IMR-90 (cell line): ENCODE measurements around the gene SH2D7. TPM values are rescaled to one million over a fixed set of nuclear protein-coding genes. Genes with fewer than 3 reads are reported as not detected.

Experiments used
- ATAC-seq: fragments of 200-7000 bp; cut with Tn5 transposase; 2 replicates; pipeline ENCODE4 v1.9.1; 2020; ENCODE audit warnings: low read depth, mild to moderate bottlenecking, moderate library complexity
- BruUV-seq: library from RNA; stranded (reverse); fragments of 400-500 nt; replicated peaks from 2 replicates; lab custom pipeline; 2021; lab: Mats Ljungman, UMichigan
- CTCF ChIA-PET: fragments of 300-600 bp; formaldehyde crosslinking; extraction: SDS; loops from one replicate; lab custom pipeline; 2021; ENCODE audit warnings: antibody characterized with exemption; lab: Yijun Ruan, JAX
- POLR2A ChIA-PET: fragments of 300-600 bp; sonication (Branson Sonifier 250); formaldehyde crosslinking; loops from one replicate; lab custom pipeline; 2022; ENCODE audit warnings: antibody characterized with exemption; ENCODE audit not compliant: unreplicated experiment; lab: Charles Lee
- DNase-seq: peaks from one replicate; pipeline ENCODE4 v3.0.0; 2013
- H2AFZ ChIP-seq: replicated peaks from 2 replicates; pipeline ENCODE3; 2013; ENCODE audit warnings: low read length, mild to moderate bottlenecking; ENCODE audit not compliant: poor library complexity
- H2AK5ac ChIP-seq: 2 replicates; pipeline ENCODE4 v1.6.1; 2013; ENCODE audit warnings: low read depth, low read length, inconsistent platforms
- H2AK9ac ChIP-seq: replicated peaks from 2 replicates; pipeline ENCODE3; 2013; ENCODE audit warnings: mild to moderate bottlenecking, low read depth, low read length, moderate library complexity; ENCODE audit not compliant: poor library complexity
- H2BK120ac ChIP-seq: 2 replicates; pipeline ENCODE4 v1.6.1; 2013; ENCODE audit warnings: low read depth, low read length, inconsistent platforms
- H2BK15ac ChIP-seq: 3 replicates; pipeline ENCODE4 v1.6.1; 2013; ENCODE audit warnings: low read depth, low read length, inconsistent platforms
- H2BK20ac ChIP-seq: 2 replicates; pipeline ENCODE4 v1.6.1; 2013; ENCODE audit warnings: low read depth, mild to moderate bottlenecking, inconsistent platforms, low read length, moderate library complexity
- H2BK5ac ChIP-seq: 2 replicates; pipeline ENCODE4 v1.6.1; 2013; ENCODE audit warnings: mild to moderate bottlenecking, low read depth, low read length, inconsistent platforms; ENCODE audit not compliant: poor library complexity, severe bottlenecking
- H3K14ac ChIP-seq: replicated peaks from 2 replicates; pipeline ENCODE4 v1.6.1; 2013; ENCODE audit warnings: low read depth, low read length, inconsistent platforms
- H3K18ac ChIP-seq: 2 replicates; pipeline ENCODE4 v1.6.1; 2013; ENCODE audit warnings: low read depth, low read length, control low read depth
- H3K23ac ChIP-seq: 2 replicates; pipeline ENCODE4 v1.6.1; 2013; ENCODE audit warnings: low read depth, low read length, inconsistent platforms
- H3K27ac ChIP-seq: 2 replicates; pipeline ENCODE4 v1.5.1; 2013; ENCODE audit warnings: mild to moderate bottlenecking, control low read depth, low read length; ENCODE audit not compliant: insufficient read depth
- H3K27me3 ChIP-seq: 2 replicates; pipeline ENCODE4 v1.6.1; 2013; ENCODE audit warnings: low read length; ENCODE audit not compliant: control insufficient read depth, insufficient read depth
- H3K36me3 ChIP-seq: 2 replicates; pipeline ENCODE4 v1.6.1; 2013; ENCODE audit warnings: low read length, mixed read lengths; ENCODE audit not compliant: control insufficient read depth, insufficient read depth
- H3K4ac ChIP-seq: 2 replicates; pipeline ENCODE4 v1.6.1; 2013; ENCODE audit warnings: low read depth, low read length, inconsistent platforms
- H3K4me1 ChIP-seq: 2 replicates; pipeline ENCODE4 v1.6.1; 2013; ENCODE audit warnings: low read length, mixed read lengths; ENCODE audit not compliant: control insufficient read depth, insufficient read depth
- H3K4me2 ChIP-seq: 2 replicates; pipeline ENCODE4 v1.6.1; 2013; ENCODE audit warnings: low read depth, mild to moderate bottlenecking, control low read depth, low read length, moderate library complexity
- H3K4me3 ChIP-seq: 2 replicates; pipeline ENCODE4 v1.5.1; 2013; ENCODE audit warnings: low read depth, mild to moderate bottlenecking, control low read depth, low read length, moderate library complexity; ENCODE audit not compliant: insufficient read depth
- H3K56ac ChIP-seq: 2 replicates; pipeline ENCODE4 v1.6.1; 2013; ENCODE audit warnings: low read length, inconsistent platforms; ENCODE audit not compliant: insufficient read depth; ENCODE audit errors: extremely low read depth
- H3K79me1 ChIP-seq, 2 experiments: 2 replicates each; pipeline ENCODE4 v1.6.1; 2013; ENCODE audit warnings: low read length in 2 of 2, inconsistent platforms in 1 of 2, low read depth in 1 of 2
- H3K9ac ChIP-seq: 2 replicates; pipeline ENCODE4 v1.6.1; 2013; ENCODE audit warnings: low read depth, low read length, control low read depth
- H3K9me1 ChIP-seq: 2 replicates; pipeline ENCODE4 v1.6.1; 2013; ENCODE audit warnings: low read length, inconsistent platforms; ENCODE audit not compliant: insufficient read depth
- H3K9me3 ChIP-seq: 2 replicates; pipeline ENCODE4 v1.6.1; 2013; ENCODE audit warnings: low read length; ENCODE audit not compliant: control insufficient read depth, insufficient read depth
- H4K20me1 ChIP-seq: 2 replicates; pipeline ENCODE4 v1.6.1; 2013; ENCODE audit warnings: low read length, inconsistent platforms; ENCODE audit not compliant: insufficient read depth
- H4K5ac ChIP-seq: 2 replicates; pipeline ENCODE4 v1.6.1; 2013; ENCODE audit warnings: mild to moderate bottlenecking, low read depth, low read length, control low read depth
- H4K8ac ChIP-seq, 2 experiments: 2 replicates each; pipeline ENCODE4 v1.6.1; 2013; ENCODE audit warnings: low read depth in 2 of 2, low read length in 2 of 2, control low read depth in 1 of 2, inconsistent platforms in 1 of 2
- H4K91ac ChIP-seq: 2 replicates; pipeline ENCODE4 v1.6.1; 2013; ENCODE audit warnings: low read depth, low read length, inconsistent platforms; ENCODE audit not compliant: insufficient read depth
- BHLHE40 ChIP-seq: fragments of 150-350 bp; IDR thresholded peaks from 2 replicates; pipeline ENCODE4 v1.6.1; 2016; ENCODE audit warnings: mild to moderate bottlenecking, low read depth, low read length
- CEBPB ChIP-seq: IDR thresholded peaks from 2 replicates; pipeline ENCODE4 v1.6.1; 2012; ENCODE audit warnings: low read depth, low read length, improper control_type of control experiment
- CHD1 ChIP-seq: IDR thresholded peaks from 2 replicates; pipeline ENCODE4 v1.6.1; 2012; ENCODE audit warnings: low read depth, low read length, improper control_type of control experiment
- FOS ChIP-seq: fragments of 150-350 bp; IDR thresholded peaks from 2 replicates; pipeline ENCODE4 v1.6.1; 2016; ENCODE audit warnings: low read depth, low read length
- MAFK ChIP-seq: IDR thresholded peaks from 2 replicates; pipeline ENCODE4 v1.6.1; 2012; ENCODE audit warnings: low read depth, low read length, improper control_type of control experiment
- MAZ ChIP-seq: IDR thresholded peaks from 2 replicates; pipeline ENCODE4 v1.6.1; 2012; ENCODE audit warnings: low read depth, mild to moderate bottlenecking, low read length, improper control_type of control experiment, moderate library complexity, borderline replicate concordance
- MXI1 ChIP-seq: IDR thresholded peaks from 2 replicates; pipeline ENCODE4 v1.6.1; 2012; ENCODE audit warnings: low read depth, mild to moderate bottlenecking, low read length, moderate library complexity, borderline replicate concordance
- POLR2A ChIP-seq: IDR thresholded peaks from 2 replicates; pipeline ENCODE4 v1.6.1; 2012; ENCODE audit warnings: mild to moderate bottlenecking, low read depth, low read length
- RAD21 ChIP-seq: IDR thresholded peaks from 2 replicates; pipeline ENCODE4 v1.6.1; 2012; ENCODE audit warnings: low read length, improper control_type of control experiment
- RCOR1 ChIP-seq: IDR thresholded peaks from 2 replicates; pipeline ENCODE4 v1.6.1; 2012; ENCODE audit warnings: mild to moderate bottlenecking, low read length, improper control_type of control experiment; ENCODE audit not compliant: insufficient replicate concordance
- RFX5 ChIP-seq: IDR thresholded peaks from 2 replicates; pipeline ENCODE4 v1.8.0; 2012; ENCODE audit warnings: low read depth, mild to moderate bottlenecking, low read length, moderate library complexity
- SMC3 ChIP-seq: fragments of 150-350 bp; IDR thresholded peaks from 2 replicates; pipeline ENCODE4 v1.6.1; 2016; ENCODE audit warnings: low read depth, mild to moderate bottlenecking, antibody characterized with exemption, low read length, moderate library complexity
- WGBS, 2 experiments: methylation state at CpG; one replicate each; pipeline versions ENCODE4 v1.1.5 to v1.1.7; 2013; ENCODE audit warnings: missing lambda C conversion rate in 2 of 2; ENCODE audit not compliant: insufficient read length in 1 of 2; ENCODE audit errors: extremely low coverage in 2 of 2; 5-methylcytosine and 5-hydroxymethylcytosine counted together
- dilution Hi-C: fragments of 300-500 bp; cut with HindIII; formaldehyde crosslinking; loops from one replicate; pipeline ENCODE4 v1.14.3; 2018; ENCODE audit warnings: low sequenced_read_pairs; ENCODE audit not compliant: unreplicated experiment
- in situ Hi-C: fragments of 300-500 bp; cut with MboI; formaldehyde crosslinking; loops from 3 replicates; pipeline ENCODE4 v1.14.3; 2019; ENCODE audit warnings: low sequenced_read_pairs, inconsistent platforms, mixed read lengths
- intact Hi-C: fragments of 100-400 bp; cut with micrococcal nuclease; formaldehyde crosslinking; loops from 2 replicates; pipeline ENCODE4 v1.10.0; 2022
- polyA plus RNA-seq, 3 experiments: library from polyadenylated mRNA; depleted of rRNA; stranded (reverse); fragments of >200 nt; gene quantifications; 2 replicates each; pipeline ENCODE4 v1.2.3, GENCODE V29; 2012; ENCODE audit warnings: low replicate concordance in 1 of 3
- total RNA-seq: library from RNA; depleted of rRNA; stranded (reverse); fragments of >200 nt; gene quantifications from 2 replicates; pipeline ENCODE4 v1.2.3, GENCODE V29; 2012
- TF ChIP-seq, protein P1 (sequence below): fragments of 150-350 bp; IDR thresholded peaks from 2 replicates; pipeline ENCODE4 v1.6.1; 2016; ENCODE audit warnings: low read depth, mild to moderate bottlenecking, low read length, moderate library complexity, borderline replicate concordance
- TF ChIP-seq, protein P2 (sequence below): fragments of 150-350 bp; IDR thresholded peaks from 2 replicates; pipeline ENCODE4 v1.6.1; 2017; ENCODE audit warnings: mild to moderate bottlenecking, antibody characterized with exemption, low read length, low read depth
- TF ChIP-seq, protein P3 (sequence below): conservative IDR thresholded peaks from 2 replicates; pipeline ENCODE4 v1.5.1; 2012; ENCODE audit warnings: mild to moderate bottlenecking, low read depth, low read length, improper control_type of control experiment

The SH2D7 gene
- total and polyA plus RNA-seq, 2 of the 4 experiments (the other 2 are of a cell fraction): not detected

DNA sequence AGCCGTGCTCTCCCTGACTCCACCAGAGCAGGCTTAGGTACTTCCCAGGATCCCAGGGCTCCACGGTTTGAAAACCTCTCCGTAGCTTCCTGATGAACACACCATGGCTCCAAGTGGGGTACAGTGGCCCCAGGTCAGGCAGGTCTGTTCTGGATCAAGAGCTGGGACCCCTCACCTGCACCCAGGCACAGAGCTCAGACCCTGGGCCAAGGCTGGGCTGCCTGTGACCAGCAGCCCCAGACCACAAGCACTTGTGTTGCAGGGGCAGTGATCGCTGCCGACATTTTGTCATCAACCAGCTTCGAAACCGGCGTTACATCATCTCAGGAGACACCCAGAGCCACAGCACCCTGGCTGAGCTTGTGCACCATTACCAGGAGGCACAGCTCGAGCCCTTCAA is 5.3 kb downstream of the SH2D7 start:
- dilution Hi-C loops (no loop called here), in situ Hi-C loops (no loop called here), intact Hi-C loops (no loop called here)
- Histone ChIP-seq H3K79me1 (no peaks in the 10 kb centered on the region), H4K5ac (no peak overlapping the region), H3K27me3 (peaks cover 24% of the 10 kb centered on the region), H2AK9ac (no peak overlapping the region), H3K56ac (no peak overlapping the region), H4K20me1 (peaks cover 17% of the 10 kb centered on the region), H3K4me1 (peaks cover 15% of the 10 kb centered on the region), H3K27ac (no peak overlapping the region), H3K9ac (no peak overlapping the region), H3K4me2 (no peak overlapping the region), H4K91ac (no peak overlapping the region), H2BK15ac (no peak overlapping the region), H3K23ac (no peak overlapping the region), H3K18ac (no peak overlapping the region), H3K9me3 (no peaks in the 10 kb centered on the region), H3K14ac (no peak overlapping the region), H2BK20ac (no peak overlapping the region), H4K8ac (no peak overlapping the region), H3K9me1 (peaks cover 12% of the 10 kb centered on the region), H3K4me3 (no peak overlapping the region), H2BK120ac (no peak overlapping the region), H2AK5ac (peak overlapping the region; percentile 34; the same call in 1 of the 2 replicates), H3K4ac (no peak overlapping the region), H2AFZ (no peak overlapping the region), H3K36me3 (no peaks in the 10 kb centered on the region), H2BK5ac (no peak overlapping the region)
- POLR2A ChIA-PET: no interaction called here
- 93% methylated on average over 7 of the region's 9 CpGs; no CpG with 5 or more reads in 1 of the 2 experiments for WGBS, 2 experiments
- DNase-seq (no peak), ATAC-seq (no peak)
- TF ChIP-seq FOS: no peak
- TF ChIP-seq, protein P1, sequence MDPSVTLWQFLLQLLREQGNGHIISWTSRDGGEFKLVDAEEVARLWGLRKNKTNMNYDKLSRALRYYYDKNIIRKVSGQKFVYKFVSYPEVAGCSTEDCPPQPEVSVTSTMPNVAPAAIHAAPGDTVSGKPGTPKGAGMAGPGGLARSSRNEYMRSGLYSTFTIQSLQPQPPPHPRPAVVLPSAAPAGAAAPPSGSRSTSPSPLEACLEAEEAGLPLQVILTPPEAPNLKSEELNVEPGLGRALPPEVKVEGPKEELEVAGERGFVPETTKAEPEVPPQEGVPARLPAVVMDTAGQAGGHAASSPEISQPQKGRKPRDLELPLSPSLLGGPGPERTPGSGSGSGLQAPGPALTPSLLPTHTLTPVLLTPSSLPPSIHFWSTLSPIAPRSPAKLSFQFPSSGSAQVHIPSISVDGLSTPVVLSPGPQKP: no peak
- TF ChIP-seq BHLHE40: no peak
- TF ChIP-seq, protein P2, sequence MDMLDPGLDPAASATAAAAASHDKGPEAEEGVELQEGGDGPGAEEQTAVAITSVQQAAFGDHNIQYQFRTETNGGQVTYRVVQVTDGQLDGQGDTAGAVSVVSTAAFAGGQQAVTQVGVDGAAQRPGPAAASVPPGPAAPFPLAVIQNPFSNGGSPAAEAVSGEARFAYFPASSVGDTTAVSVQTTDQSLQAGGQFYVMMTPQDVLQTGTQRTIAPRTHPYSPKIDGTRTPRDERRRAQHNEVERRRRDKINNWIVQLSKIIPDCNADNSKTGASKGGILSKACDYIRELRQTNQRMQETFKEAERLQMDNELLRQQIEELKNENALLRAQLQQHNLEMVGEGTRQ: no peak
- TF ChIP-seq MXI1: no peak
- TF ChIP-seq, protein P3, sequence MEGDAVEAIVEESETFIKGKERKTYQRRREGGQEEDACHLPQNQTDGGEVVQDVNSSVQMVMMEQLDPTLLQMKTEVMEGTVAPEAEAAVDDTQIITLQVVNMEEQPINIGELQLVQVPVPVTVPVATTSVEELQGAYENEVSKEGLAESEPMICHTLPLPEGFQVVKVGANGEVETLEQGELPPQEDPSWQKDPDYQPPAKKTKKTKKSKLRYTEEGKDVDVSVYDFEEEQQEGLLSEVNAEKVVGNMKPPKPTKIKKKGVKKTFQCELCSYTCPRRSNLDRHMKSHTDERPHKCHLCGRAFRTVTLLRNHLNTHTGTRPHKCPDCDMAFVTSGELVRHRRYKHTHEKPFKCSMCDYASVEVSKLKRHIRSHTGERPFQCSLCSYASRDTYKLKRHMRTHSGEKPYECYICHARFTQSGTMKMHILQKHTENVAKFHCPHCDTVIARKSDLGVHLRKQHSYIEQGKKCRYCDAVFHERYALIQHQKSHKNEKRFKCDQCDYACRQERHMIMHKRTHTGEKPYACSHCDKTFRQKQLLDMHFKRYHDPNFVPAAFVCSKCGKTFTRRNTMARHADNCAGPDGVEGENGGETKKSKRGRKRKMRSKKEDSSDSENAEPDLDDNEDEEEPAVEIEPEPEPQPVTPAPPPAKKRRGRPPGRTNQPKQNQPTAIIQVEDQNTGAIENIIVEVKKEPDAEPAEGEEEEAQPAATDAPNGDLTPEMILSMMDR: no peak
- no peak for TF ChIP-seq RFX5
- no peak for TF ChIP-seq RCOR1
- TF ChIP-seq MAFK: no peak
- no peak for TF ChIP-seq RAD21
- no peak for TF ChIP-seq SMC3
- TF ChIP-seq POLR2A: no peak
- TF ChIP-seq MAZ: no peak
- no peak for TF ChIP-seq CHD1
- no peak for TF ChIP-seq CEBPB
- CTCF ChIA-PET: no interaction called here
- BruUV-seq: no TSS peak
